ENCODE data around the gene SPP2.

Gene SPP2

DNA sequence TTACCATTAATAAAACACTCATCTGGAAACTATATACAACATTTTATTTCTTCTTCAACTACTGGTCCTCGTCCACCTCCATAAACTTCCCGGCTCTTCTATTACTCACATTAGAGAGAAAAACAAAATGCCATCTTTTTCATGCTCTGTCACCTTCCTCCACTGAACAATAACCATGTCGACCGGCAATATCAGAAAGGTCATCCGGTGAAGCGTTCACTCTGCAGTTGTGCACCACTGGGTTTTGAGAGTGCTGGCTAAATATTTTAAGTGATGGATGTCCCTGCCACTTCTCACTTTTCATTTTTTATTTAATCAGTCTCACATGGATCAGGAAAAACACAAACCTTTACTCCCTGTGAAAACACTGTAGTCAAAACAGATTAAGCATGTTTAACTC is 48.2 kb downstream of the SPP2 start:
- DNase-seq, result no peak

DNA sequence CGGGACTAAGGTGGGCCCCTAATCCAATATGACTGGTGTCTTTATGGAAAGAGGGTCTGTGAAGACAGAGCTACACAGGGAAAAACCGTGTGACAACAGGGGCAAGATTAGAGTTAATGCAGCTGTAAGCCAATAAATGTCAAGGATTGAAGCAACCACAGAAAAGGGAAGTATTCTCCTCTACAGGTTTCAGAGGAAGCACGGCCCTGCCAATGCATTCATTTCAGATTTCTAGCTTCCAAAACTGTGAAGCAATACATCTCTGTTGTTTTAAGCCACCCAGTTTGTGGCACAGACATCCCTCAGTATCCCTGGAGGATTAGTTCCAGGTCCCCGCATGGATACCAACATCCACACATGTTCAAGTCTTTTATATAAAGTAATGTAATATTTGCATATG is 48.8 kb downstream of the SPP2 start:
- DNase-seq, result no peak

DNA sequence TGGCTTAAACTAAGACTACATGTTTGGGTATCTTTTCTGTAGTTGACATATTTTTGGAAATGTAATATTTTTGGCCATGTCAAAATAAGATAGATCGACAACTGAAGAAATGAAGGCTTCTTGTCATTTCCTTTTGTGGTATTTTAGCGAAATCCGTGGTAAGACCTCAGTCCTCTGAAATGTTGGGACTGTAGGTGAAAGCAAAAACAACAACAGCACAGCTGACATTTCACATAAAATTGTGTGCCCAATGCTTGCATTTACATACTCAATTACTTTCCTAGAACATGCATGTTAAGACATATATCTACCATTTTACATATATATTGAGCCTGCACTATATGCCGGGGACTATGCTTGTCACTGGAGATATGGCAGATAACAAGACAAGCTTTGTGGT is 50.2 kb downstream of the SPP2 start:
- DNase-seq, result no peak

DNA sequence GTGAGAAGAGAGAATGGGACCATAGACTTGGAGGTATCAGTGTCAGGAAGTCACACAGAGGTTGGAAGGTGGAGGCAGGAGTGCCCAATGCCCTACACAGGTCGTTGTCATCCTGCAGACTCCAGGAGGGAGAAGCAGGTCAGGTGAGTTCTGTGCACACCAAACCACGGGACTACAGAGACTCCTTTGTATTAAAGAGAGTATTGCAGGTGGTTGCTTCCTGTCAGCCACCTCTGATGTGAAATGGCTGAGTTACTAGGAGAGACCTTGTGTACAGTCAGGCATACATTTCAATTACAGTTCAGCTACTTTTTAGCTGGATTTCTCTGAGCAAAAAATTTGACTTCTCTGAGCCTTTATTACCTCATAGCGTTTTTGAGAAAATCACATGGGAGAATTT is 51.6 kb downstream of the SPP2 start:
- DNase-seq, result no peak

DNA sequence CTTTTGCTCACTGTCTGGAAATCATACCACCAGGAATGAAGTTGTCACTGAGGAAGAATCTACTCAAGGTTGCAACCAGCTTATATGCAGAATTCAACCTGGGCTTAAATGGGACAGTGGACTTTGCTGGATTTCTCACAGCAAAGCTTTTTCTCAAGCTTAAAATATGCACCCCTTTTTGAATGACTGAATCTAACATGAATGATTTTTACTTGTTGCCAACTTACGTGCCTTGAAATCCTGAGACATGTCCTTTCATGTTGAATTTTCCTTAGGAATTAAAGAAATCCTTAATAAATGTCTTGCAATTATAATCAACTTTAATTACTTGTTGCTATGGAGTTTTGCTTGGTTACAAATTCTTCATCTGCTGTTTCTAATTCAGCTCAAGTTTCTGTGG is 57.4 kb downstream of the SPP2 start:
- DNase-seq, result no peak

DNA sequence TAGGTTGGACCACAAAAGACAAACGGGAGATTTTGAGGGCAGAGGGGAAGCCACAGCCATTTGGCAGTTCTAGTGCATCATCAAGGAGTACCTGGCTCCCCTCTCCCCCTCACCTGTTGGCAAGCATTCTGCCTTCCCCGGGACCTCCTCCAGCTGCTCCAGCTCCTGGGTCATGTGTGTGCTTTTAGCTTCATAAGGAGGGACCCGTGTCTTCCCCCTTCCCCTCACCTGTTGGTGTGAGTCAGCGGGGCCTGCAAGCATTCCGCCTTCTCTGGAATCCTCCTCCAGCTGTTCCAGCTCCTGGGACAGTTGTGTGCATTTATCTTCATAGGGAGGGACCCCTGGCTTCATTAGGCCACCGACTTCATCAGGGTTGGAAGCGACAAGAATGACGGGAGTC is 58.8 kb downstream of the SPP2 start:
- no peak for DNase-seq

DNA sequence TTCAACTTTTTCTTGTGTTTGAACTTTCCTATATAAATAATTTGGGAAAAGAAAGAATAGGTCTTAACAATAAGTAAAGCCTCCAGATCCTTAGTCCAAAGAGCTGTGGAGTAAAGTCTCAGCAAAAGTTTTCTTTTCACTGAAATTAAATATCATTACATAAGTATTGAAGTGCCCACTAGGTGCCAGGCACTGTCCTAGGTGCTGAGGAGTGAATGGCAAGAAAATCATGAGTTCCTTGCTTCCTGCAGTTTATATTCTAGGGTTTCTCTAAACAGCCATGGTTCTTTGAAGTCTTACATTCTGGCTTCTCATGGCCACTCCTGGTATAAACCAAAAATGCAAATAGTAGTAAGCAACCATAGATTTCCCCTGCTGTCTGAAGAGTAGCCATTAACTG is 59.7 kb downstream of the SPP2 start:
- no peak for DNase-seq

DNA sequence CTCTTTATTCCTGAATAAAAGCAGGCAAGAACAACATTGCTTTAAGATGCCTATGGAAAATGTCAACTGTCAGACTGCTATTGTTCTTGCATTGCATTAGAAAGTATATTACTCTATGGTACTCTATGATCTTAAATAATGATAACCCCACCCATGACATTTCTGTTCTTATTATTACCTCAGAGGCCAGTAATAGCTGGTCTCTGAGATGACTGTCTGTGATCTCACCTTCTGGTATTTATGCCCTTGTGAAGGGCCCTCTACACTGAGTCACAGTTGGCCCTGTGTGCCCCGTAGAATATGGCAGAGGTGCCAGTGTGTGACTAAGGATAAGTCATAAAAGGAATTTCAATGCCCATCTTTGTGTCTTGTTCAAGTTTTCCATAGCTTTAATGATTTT is 61.0 kb downstream of the SPP2 start:
- DNase-seq, result no peak

DNA sequence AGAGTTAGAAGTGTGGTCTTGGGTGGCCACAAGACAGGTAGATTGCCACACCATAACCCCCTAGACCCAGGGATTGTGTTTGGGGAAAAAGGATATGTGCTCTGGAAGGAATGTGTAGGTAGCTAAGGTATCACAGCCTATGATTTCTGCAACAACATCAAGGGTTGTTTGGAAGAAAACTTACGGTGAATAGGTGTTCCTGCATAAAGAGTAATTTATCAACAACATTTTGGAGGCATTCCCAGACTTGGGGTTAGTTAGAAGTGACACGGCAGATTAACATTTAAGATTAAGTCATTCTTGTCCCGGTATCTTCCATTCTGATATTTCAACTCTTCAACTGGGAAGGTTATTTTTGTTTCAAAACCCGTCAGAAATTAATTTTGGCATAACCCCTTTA is 65.5 kb downstream of the SPP2 start:
- DNase-seq, result no peak

DNA sequence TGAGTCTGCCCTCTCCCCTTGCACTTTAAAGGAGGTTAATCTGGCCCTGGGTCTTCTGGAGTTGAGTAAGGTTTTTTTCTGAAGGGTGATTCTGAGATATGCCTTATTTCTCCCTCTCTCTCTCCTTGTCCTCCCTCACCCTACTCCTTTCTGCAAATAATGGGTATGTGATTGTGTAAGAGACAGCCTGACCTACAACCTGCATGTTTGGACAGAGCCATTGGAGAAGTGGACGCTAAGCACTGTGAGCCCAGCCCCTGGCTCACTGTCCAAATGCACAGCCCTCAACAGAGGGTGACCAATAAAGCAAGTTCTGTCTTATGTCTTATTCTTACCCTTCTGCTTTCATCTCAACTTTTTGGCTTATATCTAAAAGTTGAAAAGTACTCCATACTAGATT is 71.5 kb downstream of the SPP2 start:
- no peak for DNase-seq

DNA sequence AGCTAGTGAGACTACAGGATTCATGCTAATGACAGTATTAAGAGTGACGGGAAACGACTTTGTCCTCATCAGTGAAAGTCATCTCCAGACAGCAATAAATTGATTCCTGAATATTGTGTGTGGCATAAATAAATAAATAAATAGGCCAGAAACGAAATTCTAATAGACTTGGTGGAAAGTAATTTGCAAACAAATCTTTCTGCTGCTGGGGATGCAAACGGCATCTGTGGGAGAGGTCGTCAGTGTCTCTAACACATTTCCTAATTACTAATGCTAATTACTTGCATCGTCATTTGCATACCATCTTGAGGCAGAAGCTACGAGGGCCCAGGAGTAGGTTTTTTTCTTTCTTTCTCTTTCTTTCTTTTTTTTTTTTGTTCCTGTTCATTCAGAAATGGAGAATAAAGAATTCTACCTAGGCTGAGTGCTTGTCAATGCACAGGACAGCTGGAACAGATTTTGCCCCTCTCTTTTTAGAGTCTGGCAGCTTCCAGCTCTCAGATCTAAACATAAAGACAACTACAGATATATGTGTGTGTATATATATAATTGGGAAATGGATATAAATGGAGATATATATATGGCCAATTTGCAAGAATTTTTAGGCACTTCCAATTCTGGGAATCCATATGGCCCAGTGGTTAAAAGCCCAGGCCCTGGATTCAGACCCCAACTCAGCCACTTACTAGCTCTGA is 75.1 kb downstream of the SPP2 start:
- DNase-seq, result no peak

DNA sequence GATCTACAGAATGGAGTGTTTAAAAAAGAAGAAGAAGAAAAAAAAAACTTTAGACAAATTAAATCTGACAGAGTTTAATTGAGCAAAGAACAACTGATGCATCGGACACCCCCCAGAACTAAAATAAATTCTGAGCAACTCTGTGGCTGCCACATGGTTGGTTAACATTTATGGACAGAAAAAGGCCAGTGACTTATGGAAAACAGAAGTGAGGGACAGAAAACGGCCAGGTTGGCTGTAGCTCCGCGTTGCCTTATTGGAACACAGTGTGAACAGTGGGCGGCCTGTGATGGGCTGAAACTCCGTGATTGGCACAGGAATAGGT is 75.6 kb downstream of the SPP2 start:
- no peak for DNase-seq
